Testis (tissue), 3 donors: Measurements from ENCODE around the gene POLRMT. TPM values are rescaled to one million over a fixed set of nuclear protein-coding genes. Genes with fewer than 3 reads are reported as not detected.
"Not testable (repeated sequence)": the region's sequence is repeated elsewhere in the genome, so short reads cannot be mapped to it uniquely, and the experiment has no call there.

Experiments used
- DNase-seq: peaks from one replicate; pipeline ENCODE4 v3.0.0-alpha.2; 2019
- H3K27ac ChIP-seq, 2 donors: fragments of 200-600 bp; sonication (generic); one replicate each; pipeline ENCODE4 v1.5.1; 2019
- H3K27me3 ChIP-seq: fragments of 200-600 bp; sonication (generic); one replicate; pipeline ENCODE4 v1.5.1; 2019
- H3K36me3 ChIP-seq: fragments of 200-600 bp; sonication (generic); one replicate; pipeline ENCODE4 v1.5.1; 2017; ENCODE audit warnings: low read depth; ENCODE audit errors: missing control alignments
- H3K4me1 ChIP-seq: fragments of 200-600 bp; sonication (generic); one replicate; pipeline ENCODE4 v1.5.1; 2019
- H3K4me3 ChIP-seq, 2 donors: fragments of 200-600 bp; sonication (generic); one replicate each; pipeline ENCODE4 v1.5.1; 2017 to 2019
- H3K9me3 ChIP-seq: fragments of 200-600 bp; sonication (generic); one replicate; pipeline ENCODE4 v1.5.1; 2017
- POLR2A ChIP-seq: fragments of 450-650 bp; IDR thresholded peaks from one replicate; pipeline ENCODE4 v1.6.1; 2017; ENCODE audit warnings: antibody characterized with exemption, mild to moderate bottlenecking, moderate library complexity
- WGBS, 2 donors: methylation state at CpG; one replicate each; pipeline ENCODE4 v1.1.5; 2018; 5-methylcytosine and 5-hydroxymethylcytosine counted together
- intact Hi-C: fragments of 100-400 bp; cut with DNase I; formaldehyde crosslinking; loops from one replicate; pipeline ENCODE4 v1.15.1; 2023; ENCODE audit warnings: low total_unique reads
- polyA plus RNA-seq: library from polyadenylated mRNA; stranded (reverse); fragments of 350-450 nt; fragmentation: Illumina TruSeq; extraction: RNeasy Lipid Tissue Mini Kit (QIAGEN cat#74804); gene quantifications from one replicate; pipeline ENCODE4 v1.2.3, GENCODE V29; 2014; ENCODE audit warnings: low read depth, low replicate concordance; ENCODE audit not compliant: insufficient read depth
- total RNA-seq, 2 donors: library from RNA; depleted of rRNA; stranded (reverse); fragments of >200 nt; gene quantifications; one replicate each; pipeline ENCODE4 v1.2.3, GENCODE V29; 2016
- TF ChIP-seq, protein P1 (sequence below), 3 experiments: fragments of 450-650 bp in 2 of 3; fragments of 200-600 bp in 1 of 3; sonication (generic) in 1 of 3; IDR thresholded peaks; one replicate each; pipeline ENCODE4 v1.5.1; 2016 to 2019; ENCODE audit warnings: antibody characterized with exemption in 3 of 3, mild to moderate bottlenecking in 2 of 3, moderate library complexity in 1 of 3

POLRMT gene
- total and polyA plus RNA-seq, 3 donors from 2014 or later = 116 to 178 (median 137) TPM

DNA sequence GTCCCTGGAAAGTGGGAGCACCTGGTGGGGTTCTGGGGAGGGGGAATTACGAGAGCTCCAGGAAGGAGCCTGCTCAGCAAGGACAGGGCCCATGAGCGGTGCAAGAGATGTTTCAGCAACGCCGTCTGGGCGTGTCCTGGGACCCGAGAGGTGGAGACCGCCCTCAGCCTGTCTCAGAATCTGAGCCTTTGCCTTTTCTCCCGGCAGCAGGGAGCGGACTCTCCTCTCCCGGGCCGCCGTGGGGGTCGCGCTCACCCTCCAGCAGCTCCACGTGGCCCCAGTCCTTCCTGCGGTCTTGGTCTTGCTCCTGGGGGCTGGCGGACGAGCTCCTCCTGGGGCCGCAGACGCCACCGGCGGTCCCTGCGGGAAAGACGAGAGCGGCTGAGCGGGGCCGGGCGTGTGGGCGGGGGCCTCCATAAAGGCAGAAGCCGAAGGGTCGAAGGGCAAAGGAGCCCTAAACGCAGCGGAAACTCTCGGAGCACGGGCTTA is 714 bp downstream of the POLRMT start:
- DNase-seq = peak; percentile 53
- Histone ChIP-seq H3K9me3 (no peaks in the 10 kb centered on the region), H3K36me3 (no peaks in the 10 kb centered on the region), H3K27ac (peak overlapping the region; percentile 70 to 74), H3K27me3 (no peaks in the 10 kb centered on the region), H3K4me1 (peaks cover 16% of the 10 kb centered on the region), H3K4me3 (peak overlapping the region; percentile 77 to 88)
- intact Hi-C loops = no loop called here
- TF ChIP-seq POLR2A = no peak
- TF ChIP-seq, protein P1, sequence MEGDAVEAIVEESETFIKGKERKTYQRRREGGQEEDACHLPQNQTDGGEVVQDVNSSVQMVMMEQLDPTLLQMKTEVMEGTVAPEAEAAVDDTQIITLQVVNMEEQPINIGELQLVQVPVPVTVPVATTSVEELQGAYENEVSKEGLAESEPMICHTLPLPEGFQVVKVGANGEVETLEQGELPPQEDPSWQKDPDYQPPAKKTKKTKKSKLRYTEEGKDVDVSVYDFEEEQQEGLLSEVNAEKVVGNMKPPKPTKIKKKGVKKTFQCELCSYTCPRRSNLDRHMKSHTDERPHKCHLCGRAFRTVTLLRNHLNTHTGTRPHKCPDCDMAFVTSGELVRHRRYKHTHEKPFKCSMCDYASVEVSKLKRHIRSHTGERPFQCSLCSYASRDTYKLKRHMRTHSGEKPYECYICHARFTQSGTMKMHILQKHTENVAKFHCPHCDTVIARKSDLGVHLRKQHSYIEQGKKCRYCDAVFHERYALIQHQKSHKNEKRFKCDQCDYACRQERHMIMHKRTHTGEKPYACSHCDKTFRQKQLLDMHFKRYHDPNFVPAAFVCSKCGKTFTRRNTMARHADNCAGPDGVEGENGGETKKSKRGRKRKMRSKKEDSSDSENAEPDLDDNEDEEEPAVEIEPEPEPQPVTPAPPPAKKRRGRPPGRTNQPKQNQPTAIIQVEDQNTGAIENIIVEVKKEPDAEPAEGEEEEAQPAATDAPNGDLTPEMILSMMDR (IDR thresholded peaks at IDR 0.05) = no peak
- WGBS, 2 donors = 2 to 8% methylated on average over 4 to 34 of the region's 35 CpGs

DNA sequence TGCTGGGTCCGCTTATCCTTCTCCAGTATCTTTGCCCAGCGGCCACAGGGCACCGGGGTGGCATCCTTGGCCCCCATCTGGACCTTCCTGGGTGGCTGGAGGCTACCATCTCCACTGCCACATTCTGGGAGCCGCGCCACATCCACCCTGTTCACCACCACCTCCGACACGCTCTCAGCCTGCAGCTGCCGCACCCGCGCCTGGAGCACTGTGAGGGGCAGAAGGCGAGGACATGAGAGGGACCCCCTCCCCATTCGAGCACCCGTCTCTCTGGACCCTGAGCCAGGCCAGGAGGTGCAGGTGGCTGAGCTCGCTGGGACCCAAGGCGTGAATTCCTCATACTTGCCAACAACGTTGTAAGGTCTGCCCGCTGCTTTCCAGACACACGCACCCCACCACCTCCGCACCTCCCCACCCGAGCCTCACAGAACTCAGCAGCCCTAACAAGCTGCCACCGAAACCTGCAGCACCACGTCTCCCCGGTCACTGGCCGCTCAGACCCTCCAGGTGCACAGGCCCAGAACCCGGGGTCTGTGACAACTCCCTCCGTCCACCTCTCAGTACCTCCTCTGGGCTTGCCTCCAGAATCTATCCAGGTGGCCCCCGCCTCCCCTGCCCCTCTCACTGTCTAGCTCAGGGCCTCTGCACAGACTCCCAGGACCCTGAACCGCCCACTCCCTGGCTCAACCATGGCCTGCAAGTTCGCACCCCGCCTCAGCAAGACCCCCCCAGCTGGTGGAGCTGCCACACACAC is 3.2 kb downstream of the POLRMT start:
- Histone ChIP-seq H3K27ac (no peak overlapping the region), H3K4me1 (peaks cover 16% of the 10 kb centered on the region), H3K4me3 (no peak overlapping the region), H3K36me3 (no peaks in the 10 kb centered on the region), H3K9me3 (no peaks in the 10 kb centered on the region), H3K27me3 (no peaks in the 10 kb centered on the region)
- intact Hi-C loops = no loop called here
- WGBS, 2 donors = 95 to 96% methylated on average over 10 to 30 of the region's 30 CpGs
- DNase-seq = no peak
- no peak for TF ChIP-seq POLR2A
- TF ChIP-seq, protein P1 (IDR thresholded peaks at IDR 0.05) = no peak

DNA sequence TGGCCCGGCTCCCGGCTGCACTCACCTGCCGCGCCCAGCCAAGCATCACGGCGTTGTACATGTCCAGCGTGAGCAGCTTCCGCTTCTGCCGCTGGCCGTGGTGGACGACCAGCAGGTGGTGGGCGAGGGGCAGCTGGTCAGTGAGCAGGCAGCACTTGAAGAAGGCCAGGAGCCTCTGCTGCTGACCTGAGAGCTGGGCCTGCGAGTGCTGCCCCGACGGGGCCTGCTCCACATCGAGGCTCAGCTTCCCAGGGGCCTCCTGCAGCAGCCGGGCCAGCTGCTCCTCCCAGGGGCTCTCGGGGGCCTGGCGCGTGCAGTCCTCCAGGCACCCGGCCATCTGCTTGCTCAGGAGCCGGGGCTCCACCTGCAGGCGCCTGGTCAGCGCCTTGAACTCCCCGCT is 3.8 kb downstream of the POLRMT start:
- H3K36me3 ChIP-seq, H3K27me3 ChIP-seq, H3K9me3 ChIP-seq, DNase-seq, H3K27ac ChIP-seq, intact Hi-C loops, H3K4me3 ChIP-seq: not testable (repeated sequence)
- peaks cover 16% of the 10 kb centered on the region for H3K4me1 ChIP-seq
- whole genome bisulfite sequencing, 2 donors = 61 to 64% methylated on average over 16 to 25 of the region's 25 CpGs

DNA sequence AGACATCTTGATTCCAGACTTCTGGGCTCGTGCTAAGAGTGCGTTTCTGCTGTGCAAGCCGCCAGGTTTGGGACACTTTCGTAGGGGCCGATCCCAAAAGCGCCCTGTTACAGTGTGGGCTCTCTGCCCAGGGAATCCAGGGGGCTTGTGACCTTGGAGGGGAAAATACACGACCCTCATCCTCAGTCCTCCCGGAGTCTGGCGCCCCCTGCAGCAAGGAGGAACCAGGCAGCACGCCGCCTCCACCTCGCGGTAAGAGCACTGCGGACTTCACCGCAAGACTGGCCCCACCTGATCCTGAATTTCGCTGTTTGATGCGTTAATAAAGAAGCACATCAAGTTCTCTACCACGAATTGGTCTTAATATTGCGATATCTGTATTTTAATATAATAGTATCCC is 5.2 kb downstream of the POLRMT start:
- DNase-seq = no peak
- TF ChIP-seq POLR2A = no peak
- TF ChIP-seq, protein P1 (IDR thresholded peaks at IDR 0.05) = no peak
- peaks cover 10% of the 10 kb centered on the region for H3K4me1 ChIP-seq
- intact Hi-C loops = no loop called here
- no peak overlapping the region for H3K4me3 ChIP-seq
- WGBS, 2 donors = 87 to 88% methylated on average over 16 to 19 of the region's 19 CpGs
- no peaks in the 10 kb centered on the region for H3K9me3 ChIP-seq
- H3K36me3 ChIP-seq = no peaks in the 10 kb centered on the region
- no peaks in the 10 kb centered on the region for H3K27me3 ChIP-seq
- H3K27ac ChIP-seq = no peak overlapping the region

DNA sequence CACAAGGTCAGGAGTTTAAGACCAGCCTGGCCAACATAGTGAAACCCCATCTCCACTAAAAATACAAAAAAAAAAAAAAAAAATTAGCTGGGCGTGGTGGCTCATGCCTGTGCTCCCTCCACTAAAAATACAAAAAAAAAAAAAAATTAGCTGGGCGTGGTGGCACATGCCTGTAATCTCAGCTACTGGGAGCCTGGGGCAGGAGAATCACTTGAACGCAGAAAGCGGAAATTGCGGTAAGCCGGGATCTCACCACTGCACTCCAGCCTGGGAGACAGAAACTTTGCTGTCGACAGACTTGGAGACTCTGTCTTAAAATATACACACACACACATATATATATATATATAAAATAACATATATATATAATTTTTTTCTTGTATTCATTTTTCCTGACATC is 6.8 kb downstream of the POLRMT start:
- DNase-seq, intact Hi-C loops, H3K36me3 ChIP-seq, H3K27me3 ChIP-seq, H3K4me3 ChIP-seq, H3K9me3 ChIP-seq, H3K4me1 ChIP-seq, H3K27ac ChIP-seq: not testable (repeated sequence)
- WGBS, 2 donors = 95% methylated on average over 7 of the region's 7 CpGs

DNA sequence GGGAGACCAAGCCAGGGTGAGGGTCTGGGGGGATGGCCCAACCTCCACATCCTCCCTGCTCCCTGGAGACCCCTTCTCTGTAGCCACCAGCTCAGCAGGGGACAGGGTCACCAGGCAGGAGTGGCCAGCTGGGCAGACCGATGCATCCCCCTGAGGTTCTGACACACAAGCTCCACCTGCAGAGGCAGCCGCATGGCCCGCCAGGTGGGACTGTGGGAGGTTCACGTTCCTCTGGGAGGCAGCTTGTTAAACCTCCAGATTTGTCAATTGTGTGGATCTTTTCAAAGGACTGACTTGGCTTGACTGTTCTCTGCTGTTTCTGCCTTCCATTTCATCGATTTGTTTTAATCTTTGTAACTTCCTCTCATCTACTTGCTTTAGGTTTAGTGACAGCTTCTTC is 8.1 kb downstream of the POLRMT start:
- TF ChIP-seq, protein P1 (IDR thresholded peaks at IDR 0.05) = no peak
- no peak for TF ChIP-seq POLR2A
- DNase-seq = no peak
- Histone ChIP-seq H3K27ac (no peak overlapping the region), H3K27me3 (no peaks in the 10 kb centered on the region), H3K4me1 (no peaks in the 10 kb centered on the region), H3K9me3 (no peaks in the 10 kb centered on the region), H3K4me3 (no peak overlapping the region), H3K36me3 (no peaks in the 10 kb centered on the region)
- WGBS, 2 donors = 84 to 86% methylated on average over 4 to 5 of the region's 5 CpGs
- intact Hi-C loops = no loop called here
